HG03280 (cell line): Measurements from ENCODE around the gene TTLL6.
"Not testable (repeated sequence)": the region's sequence is repeated elsewhere in the genome, so short reads cannot be mapped to it uniquely, and the experiment has no call there.

Source experiments
- ATAC-seq: cut with Tn5 transposase; IDR thresholded peaks from one replicate; pipeline ENCODE4 v1.9.1; 2021; ENCODE audit warnings: mild to moderate bottlenecking, moderate library complexity; ENCODE audit not compliant: unreplicated experiment

TTLL6 gene

DNA sequence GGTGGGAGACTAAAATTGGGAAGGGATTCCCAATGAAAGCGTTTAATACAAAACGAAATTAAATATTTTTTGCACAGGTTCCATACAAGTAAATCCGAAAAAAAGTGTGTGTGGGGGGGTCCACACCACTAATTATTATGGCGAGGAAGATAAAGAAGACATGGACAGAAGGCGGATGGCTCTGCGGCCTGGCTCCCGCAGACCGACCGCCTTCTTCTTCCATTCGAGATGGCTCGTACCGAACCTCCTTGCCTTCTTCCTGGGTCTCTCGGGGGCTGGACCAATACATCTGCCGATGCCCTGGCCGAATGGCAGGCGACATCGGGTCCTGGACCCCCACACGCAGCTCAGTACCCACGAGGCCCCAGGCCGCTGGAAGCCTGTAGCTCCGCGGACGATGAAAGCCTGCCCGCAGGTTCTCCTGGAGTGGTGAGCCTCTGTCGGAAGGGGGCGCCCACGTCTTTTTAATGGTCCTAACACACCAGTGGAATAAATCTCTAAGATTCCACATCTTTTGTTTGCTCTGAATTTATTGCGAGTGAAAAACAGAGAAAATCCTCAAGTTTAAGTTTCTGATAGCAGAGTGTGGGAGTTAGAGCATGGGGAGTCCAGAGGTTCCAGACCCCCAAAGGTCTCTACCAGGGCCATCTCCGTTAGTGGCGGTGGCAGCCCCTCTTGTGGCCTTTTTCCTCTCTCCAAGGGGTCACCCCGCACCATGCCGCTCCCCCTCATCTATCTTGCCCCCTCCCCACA lies 92.6 kb downstream of the TTLL6 start:
- no peak for ATAC-seq

DNA sequence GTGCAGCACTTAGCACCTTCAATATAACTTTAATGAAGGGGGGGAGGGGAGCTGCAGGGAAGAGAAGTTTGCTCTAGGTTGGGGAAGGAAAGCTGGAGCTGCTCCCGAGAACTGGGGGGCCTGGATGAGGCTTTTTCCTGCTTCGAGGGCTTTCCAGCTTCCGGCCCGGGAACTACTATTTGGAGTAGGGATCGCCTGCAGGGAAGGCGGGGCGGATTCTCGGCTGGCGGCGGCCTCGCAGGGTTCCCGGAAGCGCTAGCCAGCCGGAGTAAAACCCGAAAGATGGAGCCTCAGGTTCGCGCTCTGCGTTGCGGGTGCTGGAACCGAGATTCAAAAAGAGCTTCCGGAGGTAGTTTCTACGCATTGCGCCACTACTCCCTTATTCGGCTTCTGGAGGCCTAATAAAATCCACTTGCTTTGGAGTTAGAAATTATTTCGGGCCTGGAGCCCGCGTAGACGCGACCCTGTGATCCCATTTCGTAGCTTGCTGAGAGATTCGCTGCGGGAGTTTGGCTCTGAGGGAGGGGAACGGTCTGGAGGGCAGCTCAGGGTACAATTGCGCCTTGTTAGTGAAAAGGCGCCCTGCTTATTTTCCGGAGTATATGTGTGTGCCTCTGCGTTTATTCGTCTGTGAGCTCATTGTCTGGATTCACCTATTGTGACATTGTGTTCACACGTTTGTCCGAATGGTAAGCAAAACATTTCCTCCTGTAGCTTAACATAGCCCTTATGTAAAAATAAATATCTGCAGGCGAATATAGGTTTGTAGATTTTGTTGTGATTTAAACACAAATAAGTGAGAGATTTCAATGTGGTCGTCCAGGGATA lies 93.4 kb downstream of the TTLL6 start:
- no peak for ATAC-seq

- ATAC-seq = no peak
Observed at GRCh38 chr17:48722915-48723422, 94.1 kb downstream of the TTLL6 start, which contains the start of gene PRAC2. Gene PRAC2, plus strand, starts transcription at chr17:48723185. Its CDS starts 1,226 bp downstream, at chr17:48724411.

DNA sequence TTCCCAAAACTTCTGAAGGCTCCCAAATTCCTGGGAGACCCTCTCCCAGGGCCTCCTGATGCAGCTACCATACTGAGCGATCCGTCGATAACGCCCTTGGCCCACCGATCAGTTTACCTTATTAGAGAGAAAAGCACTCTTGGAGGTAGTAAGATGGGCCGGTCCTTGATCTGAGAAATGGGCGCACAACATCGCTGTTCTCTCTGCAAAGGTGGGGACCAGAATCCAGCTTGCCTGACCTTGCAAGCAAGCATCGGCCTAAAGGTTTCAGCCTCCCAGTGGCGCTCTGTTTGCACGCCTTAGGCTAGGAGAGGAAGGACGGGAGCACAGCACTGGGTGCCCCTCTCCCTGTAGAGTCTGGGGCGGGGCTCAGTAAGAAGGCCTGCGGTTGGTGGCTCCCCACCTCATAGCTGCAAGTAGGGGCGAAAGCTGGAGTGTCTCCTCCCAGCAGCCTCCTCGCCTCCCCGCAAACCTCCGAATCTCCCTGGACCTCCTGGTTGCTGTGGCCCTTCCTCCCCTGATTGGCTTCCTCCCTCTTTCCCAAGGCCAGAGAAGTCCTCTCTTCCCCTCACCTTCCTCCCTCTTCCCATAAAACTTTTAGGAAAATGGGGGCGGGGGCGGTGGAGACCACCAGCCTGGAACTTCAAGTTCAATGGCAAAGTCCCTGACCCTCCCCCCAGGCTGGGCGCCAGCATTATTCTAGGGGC lies 94.7 kb downstream of the TTLL6 start, which contains the start of gene PRAC1:
PRAC1 (minus strand) TSS at position 318 of the 707 bp plus-strand sequence; CDS start at position 192, 126 bp downstream.
- ATAC-seq = no peak

- no peak for ATAC-seq
Observed at GRCh38 chr17:48721009-48721402, 96.0 kb downstream of the TTLL6 start.

GRCh38 chr17:48720266-48721008 lies 96.6 kb downstream of the TTLL6 start:
- no peak for ATAC-seq

DNA sequence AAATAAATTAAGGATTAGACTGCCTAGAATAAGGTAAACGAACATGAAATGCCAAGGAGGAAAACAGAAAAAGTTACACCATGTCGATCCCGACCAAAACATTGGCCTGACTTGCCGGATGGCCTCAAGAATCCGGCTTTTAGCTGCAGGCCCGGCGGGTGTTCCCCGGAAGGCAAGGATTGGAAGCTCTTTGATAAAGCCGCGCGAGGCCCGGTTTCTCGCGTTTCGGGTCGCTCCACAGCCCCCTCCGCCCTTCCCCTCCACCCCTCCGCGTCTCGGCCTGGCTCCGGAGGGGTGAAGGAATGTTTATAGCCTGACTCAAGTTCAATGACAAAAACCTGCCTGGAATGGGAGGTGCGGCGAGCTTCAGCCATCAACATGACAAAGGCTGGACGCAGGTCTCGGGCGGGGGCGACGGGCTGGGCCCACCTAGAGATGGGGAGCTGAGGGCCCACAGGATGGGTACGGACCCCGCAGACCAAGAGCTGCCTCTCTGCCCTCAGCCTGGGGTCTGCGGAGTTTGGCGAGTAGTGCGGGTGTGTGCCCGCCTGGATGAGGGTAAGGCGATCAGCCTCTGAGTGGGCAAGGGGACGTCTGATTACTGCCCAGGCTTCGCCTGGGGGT lies 97.3 kb downstream of the TTLL6 start:
- no peak for ATAC-seq

- no peak for ATAC-seq
Observed at GRCh38 chr17:48718761-48719641, 98.0 kb downstream of the TTLL6 start.

DNA sequence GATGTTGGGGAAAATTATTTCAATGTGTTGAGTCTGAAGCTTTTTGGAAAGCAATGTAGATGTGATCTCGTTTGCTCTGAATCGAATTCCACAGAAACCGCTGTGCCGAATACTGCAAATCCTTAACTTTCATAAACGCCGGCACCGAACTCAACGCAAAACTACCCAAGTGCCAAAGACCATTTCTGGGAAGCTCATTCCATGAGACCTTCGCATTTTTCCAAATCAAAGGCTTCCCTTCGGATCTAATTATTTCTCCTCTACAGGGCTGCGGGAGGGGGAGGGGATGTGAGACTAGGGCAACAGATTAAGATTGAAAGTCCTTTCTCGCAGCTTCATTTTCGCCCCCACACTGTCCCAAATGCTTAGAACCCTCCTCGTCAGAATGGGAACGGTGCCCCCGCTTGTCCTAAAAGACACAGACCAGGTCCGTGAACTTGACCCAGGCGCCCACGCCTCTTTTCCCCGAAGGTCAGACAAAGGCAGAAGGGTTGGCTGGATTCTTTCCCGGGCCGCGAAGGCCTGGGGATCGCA lies 98.7 kb downstream of the TTLL6 start:
- ATAC-seq = no peak

DNA sequence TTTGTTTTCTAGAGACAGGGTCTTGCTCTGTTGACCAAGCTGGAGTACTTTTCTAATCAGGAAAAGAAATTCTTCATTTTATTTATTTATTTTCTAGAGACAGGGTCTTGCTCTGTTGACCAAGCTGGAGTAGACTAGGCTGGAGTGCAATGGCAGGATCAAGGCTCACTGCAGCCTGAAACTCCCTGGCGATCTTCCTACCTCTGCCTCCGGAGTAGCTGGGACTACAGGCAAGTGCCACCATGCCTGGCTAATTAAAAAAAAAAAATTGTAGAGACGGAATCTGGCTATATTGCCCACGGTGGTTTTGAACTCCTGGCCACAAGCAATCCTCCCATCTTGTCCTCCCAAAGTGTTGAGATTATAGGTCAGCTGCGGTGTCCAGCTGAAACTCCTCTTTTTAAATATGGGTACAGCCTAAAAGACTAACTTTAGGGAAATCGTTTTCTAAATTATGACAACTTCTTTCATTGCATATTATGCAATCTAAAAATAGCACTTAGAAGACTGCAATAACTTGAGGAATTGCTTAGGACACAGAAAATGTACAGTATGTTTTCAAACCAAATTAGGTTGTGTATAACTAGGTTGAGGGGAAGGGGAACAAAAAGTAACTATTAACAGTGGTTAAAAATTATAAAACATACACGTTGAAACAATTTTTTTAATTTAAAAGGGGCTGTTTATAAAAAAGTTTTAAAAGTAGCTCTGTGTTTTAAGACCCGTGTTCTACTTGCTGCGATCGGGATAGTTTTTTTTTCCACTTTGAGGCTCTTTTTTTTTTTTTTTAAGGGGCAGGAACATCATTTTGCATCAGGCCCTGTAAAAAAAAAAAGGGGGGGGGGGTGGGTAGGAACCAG lies 99.4 kb downstream of the TTLL6 start:
- no peak for ATAC-seq

DNA sequence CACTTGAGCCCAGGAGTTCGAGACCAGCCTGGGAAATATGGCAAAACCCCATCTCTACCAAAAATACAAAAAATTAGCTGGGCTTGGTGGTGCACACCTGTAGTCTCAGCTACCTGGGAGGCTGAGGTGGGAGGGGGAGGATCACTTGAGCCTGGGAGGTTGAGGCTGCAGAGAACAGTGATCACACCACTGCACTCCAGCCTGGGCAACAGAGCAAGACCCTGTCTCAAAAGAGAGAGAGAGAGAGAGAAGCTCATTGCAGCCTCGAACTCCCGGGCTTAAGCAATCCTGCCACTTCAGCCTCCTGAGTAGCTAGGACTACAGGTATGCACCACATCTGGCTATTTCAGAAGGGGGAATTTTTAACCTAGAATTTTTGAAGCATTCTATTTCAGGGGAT lies 100.5 kb downstream of the TTLL6 start:
- not testable (repeated sequence) for ATAC-seq

DNA sequence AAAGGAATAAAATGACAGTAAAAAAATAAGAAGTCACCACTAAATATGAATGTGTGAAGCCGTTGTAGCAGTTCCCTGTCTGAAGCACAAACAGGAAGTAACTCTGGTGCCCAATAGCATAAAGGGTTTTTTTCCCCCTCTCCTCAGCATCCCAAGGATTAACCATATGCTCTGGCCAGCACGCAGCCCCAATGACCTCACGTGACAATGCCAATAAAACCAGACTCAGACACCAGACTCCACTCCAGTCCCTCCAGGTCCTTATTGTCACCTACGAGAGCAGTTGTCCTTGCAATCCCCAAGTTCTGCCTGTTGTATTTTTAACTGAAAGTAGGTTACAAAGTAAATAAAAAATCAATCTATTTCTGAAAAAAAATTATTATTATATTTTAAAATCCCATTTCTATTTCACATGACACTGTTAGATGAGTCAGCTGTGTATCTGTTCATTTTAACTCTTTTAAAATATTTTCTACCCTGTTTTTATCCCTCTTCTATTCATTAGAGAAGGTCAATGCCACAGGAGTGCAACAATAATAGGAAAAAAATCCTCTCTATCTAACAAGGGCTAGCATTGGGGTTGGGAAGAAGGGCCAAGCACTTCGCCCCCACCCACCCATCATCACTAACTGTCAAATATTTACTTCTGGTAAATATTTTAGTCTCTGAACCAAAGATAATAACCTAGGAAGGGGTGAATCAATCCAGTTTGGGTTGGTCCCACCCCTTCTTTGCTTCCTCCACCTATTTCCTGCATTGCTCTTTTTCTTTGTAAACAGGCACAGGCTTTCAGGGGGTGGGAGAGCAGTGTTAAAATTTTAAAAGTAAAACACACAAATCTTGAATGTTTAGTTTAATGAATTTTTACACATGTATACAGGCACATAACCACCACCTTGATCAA lies 101.3 kb downstream of the TTLL6 start:
- no peak for ATAC-seq
